Endothelial cell of umbilical vein (primary cell): ENCODE results near the gene TRPM8. TPM values are rescaled to one million over a fixed set of nuclear protein-coding genes. Genes with fewer than 3 reads are reported as not detected.

ENCODE experiments used
- BruUV-seq: library from RNA; stranded (reverse); fragments of 400-500 nt; replicated peaks from 2 replicates; lab custom pipeline; 2021; lab: Mats Ljungman, UMichigan
- CTCF ChIA-PET: fragments of 300-600, 350-600 bp; sonication (Branson Sonifier 250); formaldehyde crosslinking; loops from one replicate; lab custom pipeline; 2021; ENCODE audit warnings: antibody characterized with exemption, inconsistent platforms; lab: Charles Lee
- POLR2A ChIA-PET: fragments of 300-600, 350-600 bp; sonication (Branson Sonifier 250); formaldehyde crosslinking; loops from one replicate; lab custom pipeline; 2021; ENCODE audit warnings: antibody characterized with exemption, inconsistent platforms; lab: Charles Lee
- DNase-seq: peaks from one replicate; pipeline ENCODE4 v3.0.0-alpha.2; 2011; ENCODE audit warnings: low read depth, low spot score
- FAIRE-seq: peaks from 2 replicates; lab custom pipeline; 2011; peaks lifted over from hg19 to GRCh38; lab: Jason Lieb, UNC
- H2AFZ ChIP-seq: 2 replicates; pipeline ENCODE4 v1.6.0; 2012; ENCODE audit warnings: low read depth, low read length, control low read depth, inconsistent platforms
- H3K27ac ChIP-seq: 2 replicates; pipeline ENCODE4 v1.5.1; 2011; ENCODE audit warnings: low read depth, mild to moderate bottlenecking, control low read depth, low read length, moderate library complexity; ENCODE audit not compliant: insufficient read depth
- H3K27me3 ChIP-seq, 2 experiments: 2 replicates each; pipeline versions ENCODE4 v1.6.0 to v1.6.1; 2011; ENCODE audit warnings: low read length in 2 of 2, mixed read lengths in 1 of 2; ENCODE audit not compliant: control insufficient read depth in 2 of 2, insufficient read depth in 2 of 2
- H3K36me3 ChIP-seq, 2 experiments: 2 replicates in 1 of 2; 3 replicates in 1 of 2; pipeline ENCODE4 v1.5.1; 2011; ENCODE audit warnings: low read length in 2 of 2, mild to moderate bottlenecking in 1 of 2, moderate library complexity in 1 of 2; ENCODE audit not compliant: control insufficient read depth in 2 of 2, insufficient read depth in 2 of 2; ENCODE audit errors: extremely low read depth in 1 of 2
- H3K4me1 ChIP-seq: 3 replicates; pipeline ENCODE4 v1.5.1; 2011; ENCODE audit warnings: mild to moderate bottlenecking, low read length; ENCODE audit not compliant: control insufficient read depth, insufficient read depth; ENCODE audit errors: extremely low read depth
- H3K4me2 ChIP-seq: 2 replicates; pipeline ENCODE4 v1.6.1; 2011; ENCODE audit warnings: low read length, control low read depth, mixed read lengths; ENCODE audit not compliant: insufficient read depth
- H3K4me3 ChIP-seq, 3 experiments: fragments of 200-600 bp in 1 of 3; sonication (generic), shearing (Covaris generic) in 1 of 3; replicated peaks in 1 of 3; 2 replicates each; pipeline ENCODE4 v1.5.1; 2011 to 2016; ENCODE audit warnings: control low read depth in 3 of 3, low read length in 3 of 3, mild to moderate bottlenecking in 2 of 3, inconsistent platforms in 1 of 3, low read depth in 1 of 3, moderate library complexity in 1 of 3; ENCODE audit not compliant: insufficient read depth in 1 of 3
- H3K79me2 ChIP-seq: 2 replicates; pipeline ENCODE4 v1.6.0; 2012; ENCODE audit warnings: low read length, inconsistent platforms; ENCODE audit not compliant: control insufficient read depth, insufficient read depth
- H3K9ac ChIP-seq: replicated peaks from 2 replicates; pipeline ENCODE3; 2011; ENCODE audit warnings: low read length, control low read depth; ENCODE audit not compliant: insufficient read depth; ENCODE audit errors: extremely low read depth
- H3K9me1 ChIP-seq: replicated peaks from 3 replicates; pipeline ENCODE4 v1.6.0; 2011; ENCODE audit warnings: mild to moderate bottlenecking, low read length; ENCODE audit not compliant: control insufficient read depth, insufficient read depth; ENCODE audit errors: extremely low read depth
- H3K9me3 ChIP-seq: replicated peaks from 2 replicates; pipeline ENCODE4 v1.5.1; 2012; ENCODE audit warnings: low read length, inconsistent platforms; ENCODE audit not compliant: control insufficient read depth, insufficient read depth
- H4K20me1 ChIP-seq: replicated peaks from 2 replicates; pipeline ENCODE3; 2011; ENCODE audit warnings: mild to moderate bottlenecking, low read length; ENCODE audit not compliant: control insufficient read depth, insufficient read depth; ENCODE audit errors: extremely low read depth
- FOS ChIP-seq: IDR thresholded peaks from 2 replicates; pipeline ENCODE4 v1.6.1; 2011; ENCODE audit warnings: mild to moderate bottlenecking, low read length, moderate library complexity, borderline replicate concordance; ENCODE audit not compliant: insufficient read depth
- GATA2 ChIP-seq: IDR thresholded peaks from 2 replicates; pipeline ENCODE4 v1.7.0; 2011; ENCODE audit warnings: low read depth, mild to moderate bottlenecking, moderate library complexity, mixed read lengths, low read length; ENCODE audit not compliant: insufficient read length, insufficient read depth
- POLR2AphosphoS5 ChIP-seq: IDR thresholded peaks from 2 replicates; pipeline ENCODE4 v1.6.1; 2012; ENCODE audit warnings: low read depth, mild to moderate bottlenecking, control low read depth, low read length, moderate library complexity; ENCODE audit not compliant: insufficient read depth
- dilution Hi-C: fragments of 300-500 bp; cut with MboI; formaldehyde crosslinking; loops from one replicate; pipeline ENCODE4 v1.15.0; 2019; ENCODE audit warnings: low sequenced_read_pairs; ENCODE audit not compliant: extremely low pct_ligation_motif_present
- intact Hi-C: fragments of 100-400 bp; cut with micrococcal nuclease; formaldehyde crosslinking; loops from one replicate; pipeline ENCODE4 v1.10.0; 2022
- polyA plus RNA-seq, 4 experiments: library from polyadenylated mRNA; depleted of rRNA in 3 of 4; stranded (reverse) in 3 of 4; unstranded in 1 of 4; fragments of >200 nt; gene quantifications; 2 replicates each; pipeline versions ENCODE4 v1.2.1 to v1.2.3, GENCODE V29; 2011 to 2012; ENCODE audit warnings: missing spikeins in 1 of 4
- total RNA-seq: library from RNA; stranded (reverse); gene quantifications from 2 replicates; pipeline ENCODE4 v1.2.3, GENCODE V29; 2021
- TF ChIP-seq, protein P1 (sequence below), 2 donors: IDR thresholded peaks; 1 replicate in 1 of 2; 2 replicates in 1 of 2; pipeline ENCODE4 v1.5.1; 2011; ENCODE audit warnings: low read length in 2 of 2, mild to moderate bottlenecking in 2 of 2, moderate library complexity in 2 of 2, control low read depth in 1 of 2, inconsistent platforms in 1 of 2, low read depth in 1 of 2; ENCODE audit not compliant: insufficient read depth in 1 of 2; ENCODE audit errors: extremely low read depth in 1 of 2

TRPM8 gene
- total and polyA plus RNA-seq, 2 donors (not counting 3 experiments of a cell fraction or from before 2014, with no cell fraction given) = not detected

DNA sequence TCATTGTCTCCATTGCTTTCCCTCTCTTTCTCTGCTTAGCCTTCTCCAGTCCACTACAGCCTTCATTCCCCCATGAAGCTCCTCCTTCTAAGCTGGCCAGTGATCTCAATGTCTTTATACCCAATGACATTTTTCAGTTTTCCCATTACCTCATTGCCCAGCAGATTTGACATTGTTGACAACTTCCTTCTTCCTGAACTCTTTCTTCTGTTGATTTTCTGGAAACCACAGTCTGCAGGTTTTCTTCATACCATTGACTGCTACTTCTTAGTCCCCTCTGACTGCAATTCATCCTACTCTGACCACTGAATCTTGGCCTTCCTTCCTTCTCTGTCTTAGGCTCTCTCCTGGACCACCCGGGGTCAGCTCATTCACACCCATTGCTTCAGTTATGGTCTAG is 110.5 kb downstream of the TRPM8 start:
- H3K4me1 ChIP-seq = peaks cover 18% of the 10 kb centered on the region
- TF ChIP-seq GATA2 = no peak
- TF ChIP-seq FOS = no peak
- TF ChIP-seq POLR2AphosphoS5 = no peak
- no peaks in the 10 kb centered on the region for H3K9me1 ChIP-seq
- no peak overlapping the region for H3K4me3 ChIP-seq
- BruUV-seq = no TSS peak
- CTCF ChIA-PET = no interaction called here
- no peak for FAIRE-seq
- no peaks in the 10 kb centered on the region for H3K79me2 ChIP-seq
- H3K9me3 ChIP-seq = no peaks in the 10 kb centered on the region
- H2AFZ ChIP-seq = no peak overlapping the region
- no peaks in the 10 kb centered on the region for H3K27me3 ChIP-seq
- no peak overlapping the region for H3K9ac ChIP-seq
- no peaks in the 10 kb centered on the region for H3K36me3 ChIP-seq
- H3K4me2 ChIP-seq = no peak overlapping the region
- DNase-seq = no peak
- POLR2A ChIA-PET = no interaction called here
- no peaks in the 10 kb centered on the region for H4K20me1 ChIP-seq
- dilution Hi-C loops (no loop called here), intact Hi-C loops (no loop called here)
- H3K27ac ChIP-seq = no peak overlapping the region

DNA sequence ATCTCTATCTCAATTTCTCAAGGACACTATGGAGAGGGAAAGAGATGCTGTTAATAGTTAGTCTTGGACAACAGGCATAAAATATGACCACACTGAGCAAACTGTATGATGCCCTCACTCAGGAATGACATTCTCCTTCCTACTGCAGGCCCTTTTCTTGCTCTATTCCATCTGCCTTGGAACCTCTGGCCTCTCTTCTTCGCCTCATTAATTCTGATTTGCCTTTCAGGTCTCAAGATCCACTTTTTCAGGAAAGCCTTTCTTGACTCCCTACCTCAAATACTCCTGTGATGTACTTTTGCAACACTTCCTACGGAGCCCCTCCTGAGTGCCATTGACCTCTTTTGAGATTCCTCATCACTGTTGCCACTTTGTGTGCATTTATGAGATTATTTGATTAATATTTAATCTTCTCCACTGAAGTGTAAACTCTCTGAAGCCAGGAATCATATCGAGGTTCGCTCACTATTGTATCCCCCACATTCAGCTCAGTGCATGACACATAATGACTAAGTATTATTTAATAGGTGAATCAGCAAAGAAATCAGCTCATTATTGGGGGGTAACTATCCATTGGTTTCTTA is 112.1 kb downstream of the TRPM8 start:
- Histone ChIP-seq H3K4me3 (no peak overlapping the region), H3K27ac (no peak overlapping the region), H4K20me1 (no peaks in the 10 kb centered on the region), H3K9me1 (no peaks in the 10 kb centered on the region), H3K9ac (no peak overlapping the region), H3K9me3 (no peaks in the 10 kb centered on the region), H2AFZ (no peak overlapping the region), H3K4me1 (peaks cover 25% of the 10 kb centered on the region), H3K36me3 (no peaks in the 10 kb centered on the region), H3K79me2 (no peaks in the 10 kb centered on the region), H3K27me3 (no peaks in the 10 kb centered on the region), H3K4me2 (no peak overlapping the region)
- TF ChIP-seq, protein P1, sequence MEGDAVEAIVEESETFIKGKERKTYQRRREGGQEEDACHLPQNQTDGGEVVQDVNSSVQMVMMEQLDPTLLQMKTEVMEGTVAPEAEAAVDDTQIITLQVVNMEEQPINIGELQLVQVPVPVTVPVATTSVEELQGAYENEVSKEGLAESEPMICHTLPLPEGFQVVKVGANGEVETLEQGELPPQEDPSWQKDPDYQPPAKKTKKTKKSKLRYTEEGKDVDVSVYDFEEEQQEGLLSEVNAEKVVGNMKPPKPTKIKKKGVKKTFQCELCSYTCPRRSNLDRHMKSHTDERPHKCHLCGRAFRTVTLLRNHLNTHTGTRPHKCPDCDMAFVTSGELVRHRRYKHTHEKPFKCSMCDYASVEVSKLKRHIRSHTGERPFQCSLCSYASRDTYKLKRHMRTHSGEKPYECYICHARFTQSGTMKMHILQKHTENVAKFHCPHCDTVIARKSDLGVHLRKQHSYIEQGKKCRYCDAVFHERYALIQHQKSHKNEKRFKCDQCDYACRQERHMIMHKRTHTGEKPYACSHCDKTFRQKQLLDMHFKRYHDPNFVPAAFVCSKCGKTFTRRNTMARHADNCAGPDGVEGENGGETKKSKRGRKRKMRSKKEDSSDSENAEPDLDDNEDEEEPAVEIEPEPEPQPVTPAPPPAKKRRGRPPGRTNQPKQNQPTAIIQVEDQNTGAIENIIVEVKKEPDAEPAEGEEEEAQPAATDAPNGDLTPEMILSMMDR (IDR thresholded peaks at IDR 0.05; ENCODE audit: extremely low read depth in 1 of 2, insufficient read depth in 1 of 2, low read depth in 1 of 2, low read length in 2 of 2) = no peak
- DNase-seq (no peak), FAIRE-seq (no peak)
- CTCF ChIA-PET = no interaction called here
- intact Hi-C loops = no loop called here
- dilution Hi-C loops = no loop called here
- no TSS peak for BruUV-seq
- POLR2A ChIA-PET = no interaction called here
